ENCODE measurements around the gene THAP7.

- TF ChIP-seq CTCF (IDR thresholded peaks at IDR 0.05) (no peak), POLR2A (IDR thresholded peaks at IDR 0.05) (no peak), POLR2AphosphoS5 (IDR thresholded peaks at IDR 0.05; ENCODE audit: insufficient read depth in 1 of 2, low read depth in 1 of 2) (no peak)
Observed at GRCh38 chr22:21030032-21030431, 28.1 kb upstream of the THAP7 start.
